GM12891 (cell line): Measurements from ENCODE around the gene PPIE.

Experiments
- POLR2A ChIP-seq: IDR thresholded peaks from 2 replicates; pipeline ENCODE4 v1.6.1; 2011; ENCODE audit warnings: low read depth, low read length, control low read depth
- POLR2AphosphoS5 ChIP-seq: IDR thresholded peaks from 2 replicates; pipeline ENCODE4 v1.6.1; 2011; ENCODE audit warnings: low read depth, low read length, control low read depth
- POU2F2 ChIP-seq: IDR thresholded peaks from 2 replicates; pipeline ENCODE4 v1.6.1; 2011; ENCODE audit warnings: low read depth, mild to moderate bottlenecking, control low read depth, low read length, moderate library complexity
- TAF1 ChIP-seq: IDR thresholded peaks from 2 replicates; pipeline ENCODE4 v1.6.1; 2011; ENCODE audit warnings: low read depth, low read length, control low read depth

DNA sequence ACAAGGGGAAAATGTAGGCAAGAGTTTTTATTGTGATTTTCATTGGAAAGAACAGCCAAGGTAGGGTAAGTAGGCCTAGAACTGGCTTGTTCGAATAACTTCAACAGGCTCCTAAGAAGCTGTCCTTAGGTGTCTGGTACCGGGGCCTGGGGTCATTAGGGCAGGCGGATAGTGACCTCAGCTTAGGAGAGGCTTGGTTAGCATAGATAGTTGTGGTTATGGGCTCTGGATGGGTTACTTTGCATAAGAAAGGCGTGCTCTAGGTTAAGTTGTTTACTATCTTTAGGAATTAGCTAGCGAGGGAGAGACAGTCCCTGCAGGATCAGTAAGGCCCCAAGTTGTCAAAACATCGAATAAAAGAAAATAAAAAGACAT, 26.7 kb upstream of the PPIE start:
- TF ChIP-seq POLR2A (no peak), POLR2AphosphoS5 (no peak), TAF1 (no peak), POU2F2 (no peak)
